OCI-LY1 (cell line): ENCODE measurements around the gene GPRIN3.

Experiments
- CTCF ChIP-seq: fragments of 200-600 bp; sonication (generic), shearing (Covaris generic); IDR thresholded peaks from 2 replicates; pipeline ENCODE4 v1.5.1; 2017; ENCODE audit warnings: mild to moderate bottlenecking, antibody characterized with exemption, low read length, moderate library complexity, mixed read lengths
- EZH2 ChIP-seq: fragments of 200-600 bp; sonication (generic), shearing (Covaris generic); IDR thresholded peaks from 2 replicates; pipeline ENCODE4 v1.8.0; 2017; ENCODE audit warnings: borderline replicate concordance, mixed run types, mild to moderate bottlenecking, antibody characterized with exemption, low read length, moderate library complexity, mixed read lengths

DNA sequence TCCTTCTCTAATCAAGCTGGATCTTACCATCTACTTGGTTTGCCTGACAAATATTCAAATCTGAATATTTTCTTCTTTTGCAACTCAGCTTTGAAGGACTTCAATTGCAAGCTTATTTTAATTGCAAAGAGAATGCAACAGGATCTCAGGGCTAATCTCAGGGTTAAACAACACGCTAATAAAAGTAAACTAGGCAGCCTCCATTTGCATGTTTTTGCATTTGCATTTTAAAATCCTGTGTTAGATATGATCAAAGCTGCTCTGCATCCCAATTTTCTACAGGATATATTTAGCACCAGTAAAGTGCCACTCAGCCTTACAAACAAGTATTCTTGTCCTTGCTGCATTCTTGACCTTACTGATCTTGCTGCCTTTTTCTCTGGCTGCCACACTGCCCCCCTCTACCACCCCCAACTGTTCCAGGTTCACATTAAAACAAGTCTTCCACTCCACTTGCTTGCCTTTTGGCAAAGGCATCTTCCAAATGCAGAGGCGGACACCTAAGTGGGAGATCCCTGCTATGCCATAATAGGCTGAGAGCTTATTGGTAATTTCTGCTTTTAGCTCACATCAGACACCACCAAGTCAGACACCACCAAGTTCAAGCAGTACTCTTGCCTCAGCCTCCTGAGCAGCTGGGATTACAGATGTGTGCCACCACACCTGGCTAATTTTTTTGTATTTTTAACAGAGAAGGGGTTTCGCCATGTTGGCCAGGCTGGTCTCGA lies 48.1 kb downstream of the GPRIN3 start:
- TF ChIP-seq CTCF, result no peak
- TF ChIP-seq EZH2, result no peak
